HepG2 (cell line): ENCODE measurements around the gene KLF3.

Experiments used
- ATF7-NPFF ChIP-seq: sonication (generic); formaldehyde crosslinking; IDR thresholded peaks from 2 replicates; pipeline ENCODE4 v1.8.1; 2023; ENCODE audit warnings: mild to moderate bottlenecking, low read depth, missing genetic modification reagents, moderate library complexity
- FIP1L1 ChIP-seq: fragments of 200-400 bp; formaldehyde crosslinking; IDR thresholded peaks from 2 replicates; pipeline ENCODE4 v1.6.1; 2018; ENCODE audit warnings: low read depth, mild to moderate bottlenecking, low read length, moderate library complexity, borderline replicate concordance; ENCODE audit not compliant: insufficient read depth
- KDM1A ChIP-seq: IDR thresholded peaks from 2 replicates; pipeline ENCODE4 v1.6.1; 2016; ENCODE audit warnings: missing compliant biosample characterization
- MAX ChIP-seq: IDR thresholded peaks from 2 replicates; pipeline ENCODE4 v1.6.1; 2012; ENCODE audit warnings: inconsistent platforms
- ZFP1 ChIP-seq: IDR thresholded peaks from 2 replicates; pipeline ENCODE4 v1.6.1; 2016
- ZFP36L2 ChIP-seq: sonication (generic); formaldehyde crosslinking; IDR thresholded peaks from 2 replicates; pipeline ENCODE4 v1.4.0; 2020; ENCODE audit warnings: missing genetic modification reagents
- ZNF101 ChIP-seq: sonication (generic); formaldehyde crosslinking; IDR thresholded peaks from 2 replicates; pipeline ENCODE4 v1.4.0; 2020; ENCODE audit warnings: mild to moderate bottlenecking, low read depth, missing genetic modification reagents, borderline replicate concordance
- ZNF318 ChIP-seq: sonication (generic); formaldehyde crosslinking; IDR thresholded peaks from 2 replicates; pipeline ENCODE4 v1.4.0; 2020; ENCODE audit warnings: mild to moderate bottlenecking, missing genetic modification reagents
- ZNF460 ChIP-seq: sonication (generic); formaldehyde crosslinking; IDR thresholded peaks from 2 replicates; pipeline ENCODE4 v1.5.1; 2020; ENCODE audit warnings: missing genetic modification reagents, mild to moderate bottlenecking, borderline replicate concordance
- ZNF839 ChIP-seq: sonication (generic); formaldehyde crosslinking; IDR thresholded peaks from 2 replicates; pipeline ENCODE4 v1.4.0; 2020; ENCODE audit warnings: missing genetic modification reagents, mild to moderate bottlenecking, borderline replicate concordance
- TF ChIP-seq, protein P1 (sequence below): sonication (generic); formaldehyde crosslinking; IDR thresholded peaks from 2 replicates; pipeline ENCODE4 v1.5.0; 2020; ENCODE audit warnings: mild to moderate bottlenecking, missing genetic modification reagents, moderate library complexity

- TF ChIP-seq ZNF318 (no peak), ATF7-NPFF (CRISPR knock-in tag) (no peak), ZNF460 (no peak), ZNF839 (no peak), ZFP36L2 (CRISPR knock-in tag) (no peak), ZFP1 (CRISPR knock-in tag) (no peak), MAX (no peak), FIP1L1 (no peak), ZNF101 (CRISPR knock-in tag) (no peak), KDM1A (CRISPR knock-in tag) (no peak)
- TF ChIP-seq, protein P1, sequence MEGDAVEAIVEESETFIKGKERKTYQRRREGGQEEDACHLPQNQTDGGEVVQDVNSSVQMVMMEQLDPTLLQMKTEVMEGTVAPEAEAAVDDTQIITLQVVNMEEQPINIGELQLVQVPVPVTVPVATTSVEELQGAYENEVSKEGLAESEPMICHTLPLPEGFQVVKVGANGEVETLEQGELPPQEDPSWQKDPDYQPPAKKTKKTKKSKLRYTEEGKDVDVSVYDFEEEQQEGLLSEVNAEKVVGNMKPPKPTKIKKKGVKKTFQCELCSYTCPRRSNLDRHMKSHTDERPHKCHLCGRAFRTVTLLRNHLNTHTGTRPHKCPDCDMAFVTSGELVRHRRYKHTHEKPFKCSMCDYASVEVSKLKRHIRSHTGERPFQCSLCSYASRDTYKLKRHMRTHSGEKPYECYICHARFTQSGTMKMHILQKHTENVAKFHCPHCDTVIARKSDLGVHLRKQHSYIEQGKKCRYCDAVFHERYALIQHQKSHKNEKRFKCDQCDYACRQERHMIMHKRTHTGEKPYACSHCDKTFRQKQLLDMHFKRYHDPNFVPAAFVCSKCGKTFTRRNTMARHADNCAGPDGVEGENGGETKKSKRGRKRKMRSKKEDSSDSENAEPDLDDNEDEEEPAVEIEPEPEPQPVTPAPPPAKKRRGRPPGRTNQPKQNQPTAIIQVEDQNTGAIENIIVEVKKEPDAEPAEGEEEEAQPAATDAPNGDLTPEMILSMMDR: no peak
These were observed 51.1 kb downstream of the KLF3 start for GRCh38 chr4:38715050-38715449.
